Measurements from ENCODE around the gene MRAS.
"Not testable (repeated sequence)": the region's sequence is repeated elsewhere in the genome, so short reads cannot be mapped to it uniquely, and the experiment has no call there.

MRAS gene

GRCh38 chr3:138442433-138442832 lies 94.1 kb downstream of the MRAS start:
- no peak for DNase-seq (ENCODE audit: low read depth in 4 of 4, low spot score in 1 of 4)

- no peak for DNase-seq (ENCODE audit: low read depth in 4 of 4, low spot score in 1 of 4)
Observed at GRCh38 chr3:138443091-138443490, 94.7 kb downstream of the MRAS start.

GRCh38 chr3:138443521-138444503 lies 95.4 kb downstream of the MRAS start:
- no peak for DNase-seq (ENCODE audit: low read depth in 4 of 4, low spot score in 1 of 4)

GRCh38 chr3:138445236-138445635 lies 96.9 kb downstream of the MRAS start:
- no peak for DNase-seq (ENCODE audit: low read depth in 4 of 4, low spot score in 1 of 4)

- no peak for DNase-seq (ENCODE audit: low read depth in 4 of 4, low spot score in 1 of 4)
Observed at GRCh38 chr3:138445654-138446053, 97.3 kb downstream of the MRAS start.

- no peak for DNase-seq (ENCODE audit: low read depth in 4 of 4, low spot score in 1 of 4)
Observed at GRCh38 chr3:138448631-138449030, 100.3 kb downstream of the MRAS start.

- DNase-seq (ENCODE audit: low read depth in 4 of 4, low spot score in 1 of 4), result no peak
Observed at GRCh38 chr3:138449490-138449889, 101.1 kb downstream of the MRAS start.

GRCh38 chr3:138450181-138450580 lies 101.8 kb downstream of the MRAS start:
- DNase-seq (ENCODE audit: low read depth in 4 of 4, low spot score in 1 of 4), result no peak

- DNase-seq (ENCODE audit: low read depth in 4 of 4, low spot score in 1 of 4), result no peak
Observed at GRCh38 chr3:138450704-138451424, 102.5 kb downstream of the MRAS start.

- no peak for DNase-seq (ENCODE audit: low read depth in 4 of 4, low spot score in 1 of 4)
Observed at GRCh38 chr3:138451595-138452162, 103.3 kb downstream of the MRAS start.

- DNase-seq (ENCODE audit: low read depth in 4 of 4, low spot score in 1 of 4), result no peak
Observed at GRCh38 chr3:138452436-138452835, 104.1 kb downstream of the MRAS start.

- DNase-seq (ENCODE audit: low read depth in 4 of 4, low spot score in 1 of 4), result not testable (repeated sequence)
Observed at GRCh38 chr3:138453940-138454339, 105.6 kb downstream of the MRAS start.
